ENCODE data around the gene ZNF253. TPM values are rescaled to one million over a fixed set of nuclear protein-coding genes. Genes with fewer than 3 reads are reported as not detected.
"Not testable (repeated sequence)": the region's sequence is repeated elsewhere in the genome, so short reads cannot be mapped to it uniquely, and the experiment has no call there.

ZNF253 gene
- total RNA-seq, 1 donor from 2014 or later: 16.5 TPM

GRCh38 chr19:19892055-19892941 lies 26.6 kb downstream of the ZNF253 start:
- intact Hi-C loops (cut with micrococcal nuclease): not testable (repeated sequence)

GRCh38 chr19:19900139-19900728 lies 34.6 kb downstream of the ZNF253 start:
- intact Hi-C loops (cut with micrococcal nuclease): loop anchor here (1.0 to 10.0 kb wide), 10 partner anchors 35 to 1605 kb away; partner anchors contain the start of genes PBX4, ZNF101, ZNF14 and ZNF253

DNA sequence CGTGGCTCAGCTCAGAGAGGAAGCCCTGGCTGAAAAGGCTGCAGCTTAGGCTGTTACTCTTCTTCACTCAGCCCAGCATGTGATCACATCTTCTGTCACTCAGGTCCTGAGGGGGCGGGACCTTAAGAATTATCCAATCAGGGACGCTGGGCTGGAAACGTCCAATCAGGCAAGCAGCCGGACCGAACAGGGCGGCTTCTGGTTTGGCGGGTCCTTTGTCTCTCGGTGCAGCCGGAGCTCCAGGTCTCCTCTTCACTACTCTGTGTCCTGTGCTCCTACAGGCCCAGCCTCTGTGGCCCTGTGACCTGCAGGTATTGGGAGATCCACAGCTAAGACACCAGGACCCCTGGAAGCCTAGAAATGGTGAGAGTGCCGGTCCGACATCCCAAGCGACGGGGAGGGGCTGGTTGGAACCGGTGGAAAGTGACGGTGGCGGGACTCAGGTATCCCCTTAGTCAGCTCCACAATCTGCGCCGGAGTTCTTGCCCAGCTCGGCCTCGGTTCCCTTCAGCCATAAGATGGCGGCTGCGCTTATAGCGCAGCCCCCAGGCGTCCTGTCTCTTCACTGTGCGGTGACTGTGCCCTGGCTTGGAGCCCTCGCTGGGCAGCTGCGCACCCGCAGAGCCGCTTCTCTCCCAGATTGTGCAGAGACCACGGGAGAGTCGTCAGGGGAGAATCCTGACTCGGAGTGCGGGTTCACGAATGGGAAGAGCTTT lies 35.2 kb downstream of the ZNF253 start, which contains the start of gene ZNF93:
Gene ZNF93, plus strand, starts transcription at position 218 of the 716 bp plus-strand sequence. Its CDS starts 143 bp downstream, at position 361.
- intact Hi-C loops (cut with micrococcal nuclease): loop anchor here (1.0 to 10.0 kb wide), 11 partner anchors 36 to 1604 kb away; partner anchors contain the start of genes PBX4, ZNF101, ZNF14 and ZNF253

- intact Hi-C loops (cut with micrococcal nuclease): loop anchor here (10.0 kb wide), 1 partner anchor 1597 kb away; the partner anchor contains the start of gene ZNF429
These were observed 41.9 kb downstream of the ZNF253 start for GRCh38 chr19:19907551-19907950.

DNA sequence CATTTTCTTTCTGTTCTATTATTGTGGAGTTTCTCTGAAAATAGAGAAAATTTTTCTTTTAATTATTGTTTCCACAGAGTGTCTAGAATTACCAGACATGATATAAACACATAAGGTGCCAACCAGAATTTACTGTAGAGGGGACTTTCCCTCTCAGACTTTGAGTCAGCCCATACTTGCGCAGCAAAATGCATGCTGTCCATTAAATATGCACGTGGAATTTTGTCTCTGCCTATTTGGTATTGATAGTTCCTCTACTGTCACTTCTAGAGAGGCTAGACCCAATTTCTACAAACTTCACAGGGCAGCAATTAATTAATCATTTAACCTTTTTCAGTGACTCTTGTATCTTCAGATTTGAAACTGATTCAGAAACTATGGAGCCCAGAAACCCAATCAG lies 44.0 kb downstream of the ZNF253 start:
- intact Hi-C loops (cut with micrococcal nuclease): loop anchor here (10.0 kb wide), 1 partner anchor 1595 kb away; the partner anchor contains the start of gene ZNF429

DNA sequence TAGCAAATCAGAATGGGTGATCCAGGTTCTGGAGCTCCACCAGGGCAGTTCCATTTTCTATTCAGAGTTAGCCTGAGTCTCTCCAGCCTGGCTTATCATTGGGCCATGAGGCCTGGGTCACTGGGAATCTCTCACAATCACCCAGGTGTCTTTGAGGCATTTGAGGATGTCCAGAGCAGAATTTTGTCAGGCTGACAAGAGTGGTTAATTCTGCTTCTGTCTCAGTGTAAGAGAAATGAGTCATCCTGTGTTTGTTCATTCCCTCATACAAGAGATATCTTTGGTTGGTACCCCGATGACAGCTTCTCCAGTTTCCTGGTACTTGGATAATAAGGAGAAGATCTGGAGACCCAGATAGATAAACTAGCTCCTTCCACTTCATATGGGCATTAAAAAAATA lies 45.5 kb downstream of the ZNF253 start:
- intact Hi-C loops (cut with micrococcal nuclease): no loop called here

- intact Hi-C loops (cut with micrococcal nuclease): no loop called here
These were observed 48.9 kb downstream of the ZNF253 start for GRCh38 chr19:19914596-19914995.

DNA sequence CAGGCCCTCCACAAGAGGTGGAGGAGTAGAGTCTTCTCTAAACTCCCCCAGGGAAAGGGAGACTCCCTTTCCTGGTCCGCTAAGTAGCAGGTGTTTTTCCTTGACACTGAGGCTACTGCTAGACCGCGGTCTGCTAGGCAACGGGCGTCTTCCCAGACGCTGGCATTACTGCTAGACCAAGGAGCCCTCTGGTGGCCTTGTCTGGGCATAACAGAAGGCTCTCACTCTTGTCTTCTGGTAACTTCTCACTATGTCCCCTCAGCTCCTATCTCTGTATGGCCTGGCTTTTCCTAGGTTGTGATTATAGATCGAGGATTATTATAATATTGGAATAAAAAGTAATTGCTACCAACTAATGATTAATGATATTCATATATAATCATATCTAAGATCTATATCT lies 64.7 kb downstream of the ZNF253 start:
- intact Hi-C loops (cut with micrococcal nuclease): not testable (repeated sequence)

DNA sequence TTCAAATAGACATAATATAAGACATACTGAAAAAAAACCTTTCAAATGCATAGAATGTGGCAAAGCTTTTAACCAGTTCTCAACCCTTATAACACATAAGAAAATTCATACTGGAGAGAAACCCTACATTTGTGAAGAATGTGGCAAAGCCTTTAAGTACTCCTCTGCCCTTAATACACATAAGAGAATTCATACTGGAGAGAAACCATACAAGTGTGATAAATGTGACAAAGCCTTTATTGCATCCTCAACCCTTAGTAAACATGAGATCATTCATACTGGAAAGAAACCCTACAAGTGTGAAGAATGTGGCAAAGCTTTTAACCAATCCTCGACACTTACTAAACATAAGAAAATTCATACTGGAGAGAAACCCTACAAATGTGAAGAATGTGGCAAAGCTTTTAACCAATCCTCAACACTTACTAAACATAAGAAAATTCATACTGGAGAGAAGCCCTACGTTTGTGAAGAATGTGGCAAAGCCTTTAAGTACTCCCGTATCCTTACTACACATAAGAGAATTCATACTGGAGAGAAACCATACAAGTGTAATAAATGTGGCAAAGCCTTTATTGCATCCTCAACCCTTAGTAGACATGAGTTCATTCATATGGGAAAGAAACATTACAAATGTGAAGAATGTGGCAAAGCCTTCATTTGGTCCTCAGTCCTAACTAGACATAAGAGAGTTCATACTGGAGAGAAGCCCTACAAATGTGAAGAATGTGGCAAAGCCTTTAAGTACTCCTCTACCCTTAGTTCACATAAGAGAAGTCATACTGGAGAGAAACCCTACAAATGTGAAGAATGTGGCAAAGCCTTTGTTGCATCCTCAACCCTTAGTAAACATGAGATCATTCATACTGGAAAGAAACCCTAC lies 68.0 kb downstream of the ZNF253 start:
- intact Hi-C loops (cut with micrococcal nuclease): not testable (repeated sequence)

DNA sequence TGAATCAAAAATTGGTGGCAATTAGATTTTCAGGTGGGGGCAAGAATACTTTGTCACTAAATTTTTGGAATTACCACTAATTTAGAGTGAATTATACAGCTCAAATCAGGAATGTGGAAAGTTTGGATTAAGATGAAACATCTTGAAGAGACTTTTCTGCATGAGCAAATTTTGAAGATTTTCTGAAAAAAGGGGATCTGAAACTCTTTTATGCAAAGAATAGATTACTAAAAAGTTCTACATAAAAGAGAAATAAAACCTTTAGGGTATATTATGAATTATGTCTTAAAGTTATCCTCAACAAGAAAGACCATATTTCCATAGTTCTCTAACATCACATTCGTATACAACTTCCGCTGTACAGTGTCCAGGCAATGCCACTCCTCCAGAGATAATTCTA lies 71.7 kb downstream of the ZNF253 start:
- intact Hi-C loops (cut with micrococcal nuclease): no loop called here

DNA sequence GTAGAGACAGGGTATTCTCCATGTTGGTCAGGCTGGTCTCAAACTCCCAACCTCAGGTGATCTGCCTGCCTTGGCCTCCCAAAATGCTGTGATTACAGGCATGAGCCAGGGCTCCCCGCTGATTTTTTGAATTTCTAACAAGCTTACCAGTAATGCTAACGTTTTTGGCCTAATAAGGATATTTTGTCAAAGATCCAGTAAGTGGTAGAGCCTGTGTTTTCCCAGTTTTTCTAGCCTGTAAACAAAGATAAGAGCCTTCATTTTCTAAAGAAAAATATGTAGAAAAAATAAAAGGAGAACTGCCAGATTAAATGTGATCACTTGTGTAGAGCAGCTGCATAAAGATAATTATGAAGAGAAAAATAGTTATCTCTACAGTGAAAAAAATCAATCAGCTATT lies 72.8 kb downstream of the ZNF253 start:
- intact Hi-C loops (cut with micrococcal nuclease): no loop called here

- intact Hi-C loops (cut with micrococcal nuclease): no loop called here
These were observed 78.3 kb downstream of the ZNF253 start for GRCh38 chr19:19943848-19944582.

Other genes with a start within 250 kb of the ZNF253 start
- 68.2 and 72.1 TPM in 2 replicates for gene PBX4, start 247.2 kb upstream of the ZNF253 start, total RNA-seq
- 62.6 and 66.9 TPM in 2 replicates for gene LPAR2, start 237.7 kb upstream of the ZNF253 start, total RNA-seq
- gene GMIP, start 222.2 kb upstream of the ZNF253 start, total RNA-seq: 115 and 118 TPM in 2 replicates
- 105 and 110 TPM in 2 replicates for gene ATP13A1, start 202.2 kb upstream of the ZNF253 start, total RNA-seq
- gene ZNF101, start 197.0 kb upstream of the ZNF253 start, total RNA-seq: 94.2 and 95.2 TPM in 2 replicates
- 6.8 and 8.5 TPM in 2 replicates for gene ZNF14, start 132.8 kb upstream of the ZNF253 start, total RNA-seq
- 17.2 and 22.5 TPM in 2 replicates for gene ZNF506, start 44.1 kb upstream of the ZNF253 start, total RNA-seq
- 7.3 and 7.4 TPM in 2 replicates for gene ZNF93, start 35.1 kb downstream of the ZNF253 start, total RNA-seq
- gene ZNF682, start 173.6 kb downstream of the ZNF253 start, total RNA-seq: 4.8 and 6.6 TPM in 2 replicates
- 4.1 TPM in 2 replicates for gene ZNF90, start 212.1 kb downstream of the ZNF253 start, total RNA-seq